Subcutaneous abdominal adipose tissue (tissue), 5 donors: ENCODE data around the gene SLC39A2.
A peak's percentile ranks its signal among the peaks of the same experiment; 100 is the strongest.

Experiments
- H3K27ac ChIP-seq: one replicate; pipeline ENCODE4 v1.7.0; 2013; ENCODE audit warnings: low read depth, mild to moderate bottlenecking, inconsistent platforms, low read length, moderate library complexity
- H3K27me3 ChIP-seq, 5 donors: one replicate each; pipeline ENCODE4 v1.7.0; 2013; ENCODE audit warnings: low read length in 5 of 5, inconsistent platforms in 1 of 5; ENCODE audit not compliant: control insufficient read depth in 5 of 5, insufficient read depth in 4 of 5
- H3K36me3 ChIP-seq, 5 donors: one replicate each; pipeline ENCODE4 v1.7.0; 2013; ENCODE audit warnings: low read length in 5 of 5; ENCODE audit not compliant: control insufficient read depth in 5 of 5, insufficient read depth in 5 of 5
- H3K4me1 ChIP-seq, 5 donors: one replicate each; pipeline ENCODE4 v1.7.0; 2013; ENCODE audit warnings: low read length in 5 of 5, mild to moderate bottlenecking in 3 of 5, moderate library complexity in 1 of 5; ENCODE audit not compliant: control insufficient read depth in 5 of 5, insufficient read depth in 5 of 5
- H3K4me3 ChIP-seq, 5 donors: one replicate each; pipeline ENCODE4 v1.7.0; 2013; ENCODE audit warnings: low read length in 5 of 5, low read depth in 1 of 5
- H3K9ac ChIP-seq, 5 donors: one replicate each; pipeline ENCODE4 v1.7.0; 2013; ENCODE audit warnings: low read length in 5 of 5, mild to moderate bottlenecking in 4 of 5, moderate library complexity in 3 of 5
- H3K9me3 ChIP-seq, 5 donors: one replicate each; pipeline ENCODE4 v1.7.0; 2013; ENCODE audit warnings: low read length in 5 of 5; ENCODE audit not compliant: control insufficient read depth in 5 of 5
- donor health status: healthy.
- donor health status: healthy.
- donor health status: healthy.
- donor health status: healthy.
- donor health status: healthy.

Gene SLC39A2

GRCh38 chr14:21023174-21023573, 24.1 kb downstream of the SLC39A2 start:
- Histone ChIP-seq H3K36me3 (peaks cover 3 to 40% (median 35%) of the 10 kb centered on the region in 5 donors), H3K27me3 (no peaks in the 10 kb centered on the region), H3K9me3 (no peaks in the 10 kb centered on the region), H3K4me3 (peak overlapping the region in 4 of 5 donors; percentile 75 to 87 (median 82)), H3K9ac (peak overlapping the region in 2 of 5 donors; percentile 77 to 84), H3K4me1 (peaks cover 3 to 42% (median 33%) of the 10 kb centered on the region in 5 donors), H3K27ac (peak overlapping the region; percentile 65)

GRCh38 chr14:21023817-21024584, 24.9 kb downstream of the SLC39A2 start:
- Histone ChIP-seq H3K27ac (peak overlapping the region; percentile 65), H3K27me3 (no peaks in the 10 kb centered on the region), H3K4me1 (peaks cover 3 to 42% (median 33%) of the 10 kb centered on the region in 5 donors), H3K36me3 (peaks cover under 1 to 32% (median 27%) of the 10 kb centered on the region in 5 donors), H3K9ac (peak overlapping the region; percentile 66 to 84 (median 71)), H3K4me3 (peak overlapping the region; percentile 75 to 87 (median 82)), H3K9me3 (no peaks in the 10 kb centered on the region)

GRCh38 chr14:21024585-21025370, 25.7 kb downstream of the SLC39A2 start, which contains the start of gene NDRG2:
Gene NDRG2 (minus strand): TSS chr14:21025061. CDS start chr14:21023315, 1,746 bp downstream.
- H3K4me3 ChIP-seq, result peak within 1 kb of the TSS; percentile 77 to 87 (median 82)
- H3K27ac ChIP-seq, result peak within 1 kb of the TSS; percentile 65

GRCh38 chr14:21025371-21026273, 26.5 kb downstream of the SLC39A2 start:
- Histone ChIP-seq H3K27ac (peak overlapping the region; percentile 62), H3K4me1 (peaks cover 3 to 42% (median 33%) of the 10 kb centered on the region in 5 donors), H3K4me3 (peak overlapping the region; percentile 61 to 84 (median 77)), H3K9me3 (no peaks in the 10 kb centered on the region), H3K9ac (peak overlapping the region in 3 of 5 donors; percentile 33 to 65 (median 43)), H3K27me3 (no peaks in the 10 kb centered on the region), H3K36me3 (peaks cover 0 to 18% (median 14%) of the 10 kb centered on the region in 5 donors)

More at GRCh38 chr14:21024585-21025370, 25.7 kb downstream of the SLC39A2 start, which contains the start of gene NDRG2:
- peaks cover 3 to 42% (median 33%) of the 10 kb centered on the region in 5 donors for H3K4me1 ChIP-seq
- H3K27me3 ChIP-seq, result no peaks in the 10 kb centered on the region
- peak within 1 kb of the TSS; percentile 66 to 84 (median 71) for H3K9ac ChIP-seq
- peaks cover 0 to 24% (median 19%) of the 10 kb centered on the region in 5 donors for H3K36me3 ChIP-seq
- no peaks in the 10 kb centered on the region for H3K9me3 ChIP-seq

- H3K4me3 ChIP-seq, result peak overlapping the region in 1 of 5 donors; percentile 25
- peak overlapping the region; percentile 35 for H3K27ac ChIP-seq
- peaks cover 0 to 10% (median 6%) of the 10 kb centered on the region in 5 donors for H3K36me3 ChIP-seq
- no peaks in the 10 kb centered on the region for H3K27me3 ChIP-seq
- H3K9me3 ChIP-seq, result no peaks in the 10 kb centered on the region
- H3K9ac ChIP-seq, result peak overlapping the region in 1 of 5 donors; percentile 48
- peaks cover 3 to 42% (median 33%) of the 10 kb centered on the region in 5 donors for H3K4me1 ChIP-seq
Measured at GRCh38 chr14:21026274-21026987, 27.3 kb downstream of the SLC39A2 start.

- peak overlapping the region; percentile 35 for H3K27ac ChIP-seq
- H3K9me3 ChIP-seq, result no peaks in the 10 kb centered on the region
- H3K27me3 ChIP-seq, result no peaks in the 10 kb centered on the region
- peaks cover 3 to 42% (median 33%) of the 10 kb centered on the region in 5 donors for H3K4me1 ChIP-seq
- peaks cover 0 to 5% (median under 1%) of the 10 kb centered on the region in 5 donors for H3K36me3 ChIP-seq
- no peak overlapping the region for H3K4me3 ChIP-seq
- H3K9ac ChIP-seq, result no peak overlapping the region
Measured at GRCh38 chr14:21026988-21027315, 27.9 kb downstream of the SLC39A2 start.

- H3K4me1 ChIP-seq, result peaks cover 0 to 16% (median 9%) of the 10 kb centered on the region in 5 donors
- H3K36me3 ChIP-seq, result no peaks in the 10 kb centered on the region
- H3K27ac ChIP-seq, result no peak within 1 kb of the TSS
- no peaks in the 10 kb centered on the region for H3K9me3 ChIP-seq
- no peaks in the 10 kb centered on the region for H3K27me3 ChIP-seq
- no peak within 1 kb of the TSS for H3K9ac ChIP-seq
- H3K4me3 ChIP-seq, result no peak within 1 kb of the TSS
Measured at GRCh38 chr14:21029917-21030316, 30.8 kb downstream of the SLC39A2 start, which contains the start of gene TPPP2. Gene TPPP2 (plus strand): TSS chr14:21030217. CDS start chr14:21030582, 365 bp downstream.

GRCh38 chr14:21030531-21030930, 31.4 kb downstream of the SLC39A2 start:
- Histone ChIP-seq H3K27me3 (no peaks in the 10 kb centered on the region), H3K9me3 (no peaks in the 10 kb centered on the region), H3K27ac (no peak overlapping the region), H3K4me3 (no peak overlapping the region), H3K36me3 (no peaks in the 10 kb centered on the region), H3K4me1 (peaks cover 0 to 13% (median 5%) of the 10 kb centered on the region in 5 donors), H3K9ac (no peak overlapping the region)
